Measurements from ENCODE around the gene FUT3. TPM values are rescaled to one million over a fixed set of nuclear protein-coding genes. Genes with fewer than 3 reads are reported as not detected.

FUT3 gene
- total and polyA plus RNA-seq, 9 of the 15 experiments (the other 6 are each of a cell fraction or from before 2014, with no cell fraction given): 0.09 TPM; not detected in 8

DNA sequence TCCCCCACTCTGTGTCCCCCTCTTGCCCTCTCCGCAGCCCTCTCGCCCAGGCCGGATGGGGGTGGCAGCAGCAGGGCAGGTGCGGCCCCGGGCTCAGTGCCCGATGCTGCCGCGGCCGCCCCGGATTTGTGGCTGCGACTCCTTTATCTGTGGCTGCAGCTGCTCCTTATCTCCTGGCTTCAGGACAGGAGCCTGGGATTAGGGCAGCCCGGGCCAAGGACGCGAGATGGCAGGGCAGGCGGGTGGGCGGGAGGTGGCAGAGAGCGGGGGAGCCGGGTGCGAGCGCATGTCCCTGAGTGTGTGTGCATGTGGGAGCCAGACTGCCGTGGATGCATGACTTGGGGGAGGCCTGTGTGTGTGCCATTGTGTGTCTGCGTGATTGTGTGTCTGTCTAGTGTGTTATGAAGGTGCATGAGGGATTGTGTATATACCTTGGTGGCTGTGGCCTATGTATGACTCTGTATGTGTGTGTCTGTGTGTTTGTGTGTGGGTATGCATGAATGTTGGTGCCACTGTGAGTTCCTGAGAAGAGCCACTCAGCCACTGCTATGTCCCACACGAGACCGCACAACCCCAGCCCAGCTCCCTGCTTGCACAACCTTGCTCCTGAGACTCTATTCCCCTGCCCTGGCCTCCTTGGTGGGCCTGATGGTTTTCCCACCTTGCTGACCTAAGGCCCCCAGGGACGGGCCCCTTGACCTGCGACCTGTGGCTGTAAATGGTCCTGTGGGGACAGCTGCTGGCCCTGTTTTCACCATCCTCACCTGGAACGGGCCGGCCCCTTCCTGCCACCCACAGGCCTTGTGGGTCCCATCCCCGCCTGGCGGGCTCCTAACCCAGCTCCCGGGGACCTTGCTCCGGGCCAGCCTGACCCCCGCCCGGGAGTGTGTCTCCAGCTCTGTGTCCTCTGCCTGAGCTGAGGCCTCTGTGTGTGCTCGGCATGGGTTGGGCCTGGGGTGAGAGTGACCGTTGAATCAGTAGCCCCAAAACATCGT is 51.7 kb downstream of the FUT3 start (continued):
- TF ChIP-seq, protein P1, sequence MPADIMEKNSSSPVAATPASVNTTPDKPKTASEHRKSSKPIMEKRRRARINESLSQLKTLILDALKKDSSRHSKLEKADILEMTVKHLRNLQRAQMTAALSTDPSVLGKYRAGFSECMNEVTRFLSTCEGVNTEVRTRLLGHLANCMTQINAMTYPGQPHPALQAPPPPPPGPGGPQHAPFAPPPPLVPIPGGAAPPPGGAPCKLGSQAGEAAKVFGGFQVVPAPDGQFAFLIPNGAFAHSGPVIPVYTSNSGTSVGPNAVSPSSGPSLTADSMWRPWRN (IDR thresholded peaks at IDR 0.05; ENCODE audit: low read depth): peak; percentile 89
- TF ChIP-seq TAF7 (tag; IDR thresholded peaks at IDR 0.05) (0 out of 2 replicates have a peak, but pooled peaks have one; percentile 41), KLF6 (CRISPR knock-in tag; IDR thresholded peaks at IDR 0.05; ENCODE audit: borderline replicate concordance) (peak; percentile 84; the same call in 1 of the 2 replicates), SREBF1 (IDR thresholded peaks at IDR 0.05; ENCODE audit: borderline replicate concordance, low read depth, low read length) (no peak), PML (IDR thresholded peaks at IDR 0.05; ENCODE audit: low read length) (peak; percentile 94), ZNF76 (CRISPR knock-in tag; IDR thresholded peaks at IDR 0.05; ENCODE audit: borderline replicate concordance) (0 out of 2 replicates have a peak, but pooled peaks have one; percentile 35), ZNF175 (CRISPR knock-in tag; IDR thresholded peaks at IDR 0.05; ENCODE audit: low read depth) (peak; percentile 89), ZNF143 (CRISPR knock-in tag; IDR thresholded peaks at IDR 0.05) (no peak), ESRRA (IDR thresholded peaks at IDR 0.05; ENCODE audit: borderline replicate concordance, low read depth) (peak; percentile 95), TAF15 (IDR thresholded peaks at IDR 0.05; ENCODE audit: low read depth, low read length) (no peak), SMARCC2 (IDR thresholded peaks at IDR 0.05; ENCODE audit: low read depth) (peak; percentile 98), MED1 (CRISPR knock-in tag; IDR thresholded peaks at IDR 0.05; ENCODE audit: borderline replicate concordance) (no peak), ZC3H8 (IDR thresholded peaks at IDR 0.05) (no peak), ZNF121 (CRISPR knock-in tag; conservative IDR thresholded peaks at IDR 0.05) (peak; percentile 80), RHOXF2B (CRISPR knock-in tag; conservative IDR thresholded peaks at IDR 0.05) (no peak; the same call in 1 of the 2 replicates), ZNF274 (IDR thresholded peaks at IDR 0.05; ENCODE audit: borderline replicate concordance, low read depth, low read length) (peak; percentile 67; the same call in 1 of the 2 replicates), TEAD4 (IDR thresholded peaks at IDR 0.05; ENCODE audit: low read length) (peak; percentile 97), TEAD4 (CRISPR knock-in tag; IDR thresholded peaks at IDR 0.05; ENCODE audit: borderline replicate concordance) (0 out of 2 replicates have a peak, but pooled peaks have one; percentile 52), L3MBTL2 (IDR thresholded peaks at IDR 0.05) (peak; percentile 95), YY1 (IDR thresholded peaks at IDR 0.05; ENCODE audit: borderline replicate concordance in 1 of 3, control insufficient read depth in 1 of 3, extremely low read depth in 1 of 3, insufficient read depth in 3 of 3, insufficient read length in 1 of 3, insufficient replicate concordance in 2 of 3, low read depth in 1 of 3, low read length in 2 of 3) (peak in 2 of 3 experiments; percentile 33 to 41), RUNX1 (IDR thresholded peaks at IDR 0.05; ENCODE audit: low read depth) (peak; percentile 94; the same call in 1 of the 2 replicates), MBD2 (IDR thresholded peaks at IDR 0.05; ENCODE audit: borderline replicate concordance, low read depth) (peak; percentile 76), ZNF224 (CRISPR knock-in tag; IDR thresholded peaks at IDR 0.05) (no peak), HCFC1 (IDR thresholded peaks at IDR 0.05; ENCODE audit: low read depth, low read length) (no peak), TRIM28 (IDR thresholded peaks at IDR 0.05) (no peak)
- TF ChIP-seq, protein P2, sequence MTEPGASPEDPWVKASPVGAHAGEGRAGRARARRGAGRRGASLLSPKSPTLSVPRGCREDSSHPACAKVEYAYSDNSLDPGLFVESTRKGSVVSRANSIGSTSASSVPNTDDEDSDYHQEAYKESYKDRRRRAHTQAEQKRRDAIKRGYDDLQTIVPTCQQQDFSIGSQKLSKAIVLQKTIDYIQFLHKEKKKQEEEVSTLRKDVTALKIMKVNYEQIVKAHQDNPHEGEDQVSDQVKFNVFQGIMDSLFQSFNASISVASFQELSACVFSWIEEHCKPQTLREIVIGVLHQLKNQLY (CRISPR knock-in tag; conservative IDR thresholded peaks at IDR 0.05): 0 out of 4 replicates have a peak, but pooled peaks of 1 of the 2 experiments have one; percentile 18

Measured in K562 (cell line).